ENCODE data around the gene THRA. TPM values are rescaled to one million over a fixed set of nuclear protein-coding genes. Genes with fewer than 3 reads are reported as not detected.

Gene THRA
- total and polyA plus RNA-seq, 9 of the 15 experiments (the other 6 are each of a cell fraction or from before 2014, with no cell fraction given) = 0.34 to 23.4 (median 12.7) TPM

DNA sequence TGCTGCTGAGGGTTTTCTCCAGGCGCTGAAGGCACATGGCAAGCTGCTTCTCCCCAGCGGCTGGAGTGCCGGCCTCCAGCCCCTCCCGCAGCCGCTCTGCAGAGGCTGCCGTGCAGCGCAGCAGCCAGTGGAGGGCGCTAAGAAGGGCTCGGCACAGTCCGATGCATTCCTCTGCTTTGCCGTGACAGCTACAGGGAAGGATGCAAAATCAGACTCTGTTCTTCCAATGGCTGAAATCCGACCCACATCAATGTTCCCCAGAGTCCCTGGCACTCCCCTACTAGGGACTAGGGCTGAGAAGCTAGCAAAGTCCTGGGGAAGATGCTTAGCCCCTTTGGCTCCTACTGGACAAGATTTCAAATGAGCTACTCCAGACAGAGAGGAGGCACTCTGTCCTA is 27.6 kb upstream of the THRA start (continued):
- TF ChIP-seq WHSC1 (IDR thresholded peaks at IDR 0.05; ENCODE audit: low read length) = no peak
- 0 out of 2 replicates have a peak, but pooled peaks have one; percentile 4 for TF ChIP-seq MAFK (IDR thresholded peaks at IDR 0.05; ENCODE audit: low read length)
- TF ChIP-seq ZNF668 (CRISPR knock-in tag; IDR thresholded peaks at IDR 0.05) = no peak
- peak; percentile 25; the same call in 1 of the 2 replicates for TF ChIP-seq TEAD4 (IDR thresholded peaks at IDR 0.05; ENCODE audit: low read length)
- no peak for TF ChIP-seq TEAD4 (CRISPR knock-in tag; IDR thresholded peaks at IDR 0.05; ENCODE audit: borderline replicate concordance)
- TF ChIP-seq SRF (CRISPR knock-in tag; IDR thresholded peaks at IDR 0.05) = no peak
- TF ChIP-seq, protein P1, sequence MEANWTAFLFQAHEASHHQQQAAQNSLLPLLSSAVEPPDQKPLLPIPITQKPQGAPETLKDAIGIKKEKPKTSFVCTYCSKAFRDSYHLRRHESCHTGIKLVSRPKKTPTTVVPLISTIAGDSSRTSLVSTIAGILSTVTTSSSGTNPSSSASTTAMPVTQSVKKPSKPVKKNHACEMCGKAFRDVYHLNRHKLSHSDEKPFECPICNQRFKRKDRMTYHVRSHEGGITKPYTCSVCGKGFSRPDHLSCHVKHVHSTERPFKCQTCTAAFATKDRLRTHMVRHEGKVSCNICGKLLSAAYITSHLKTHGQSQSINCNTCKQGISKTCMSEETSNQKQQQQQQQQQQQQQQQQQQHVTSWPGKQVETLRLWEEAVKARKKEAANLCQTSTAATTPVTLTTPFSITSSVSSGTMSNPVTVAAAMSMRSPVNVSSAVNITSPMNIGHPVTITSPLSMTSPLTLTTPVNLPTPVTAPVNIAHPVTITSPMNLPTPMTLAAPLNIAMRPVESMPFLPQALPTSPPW (CRISPR knock-in tag; IDR thresholded peaks at IDR 0.05) = peak; percentile 52; the same call in 1 of the 2 replicates
- TF ChIP-seq MTA3 (IDR thresholded peaks at IDR 0.05; ENCODE audit: borderline replicate concordance) = no peak
- TF ChIP-seq CBX2 (IDR thresholded peaks at IDR 0.05; ENCODE audit: insufficient read depth, low read length, poor library complexity, severe bottlenecking) = no peak
- 0 out of 4 replicates have a peak, but pooled peaks of 1 of the 2 experiments have one; percentile 22 for TF ChIP-seq SIN3A (IDR thresholded peaks at IDR 0.05; ENCODE audit: borderline replicate concordance in 2 of 2, control insufficient read depth in 1 of 2, low read depth in 2 of 2, low read length in 2 of 2)
- no peak for TF ChIP-seq MIER1 (IDR thresholded peaks at IDR 0.05; ENCODE audit: low read depth)
- 0 out of 2 replicates have a peak, but pooled peaks have one; percentile 32 for TF ChIP-seq JUND (IDR thresholded peaks at IDR 0.05; ENCODE audit: borderline replicate concordance, low read depth, low read length)
- TF ChIP-seq JUND (tag; IDR thresholded peaks at IDR 0.05; ENCODE audit: borderline replicate concordance, low read depth, low read length) = no peak
- peak; percentile 30; the same call in 1 of the 2 replicates for TF ChIP-seq BHLHE40 (IDR thresholded peaks at IDR 0.05; ENCODE audit: low read length)
- TF ChIP-seq ZSCAN29 (IDR thresholded peaks at IDR 0.05) = no peak
- TF ChIP-seq ZZZ3 (IDR thresholded peaks at IDR 0.05) = no peak
- no peak for TF ChIP-seq GATAD2B (IDR thresholded peaks at IDR 0.05; ENCODE audit: borderline replicate concordance)
- TF ChIP-seq MCM3 (IDR thresholded peaks at IDR 0.05) = no peak
- TF ChIP-seq KLF16 (IDR thresholded peaks at IDR 0.05) = peak; percentile 7; the same call in 1 of the 2 replicates
- no peak for TF ChIP-seq LCOR (CRISPR knock-in tag; IDR thresholded peaks at IDR 0.05)
- TF ChIP-seq ZKSCAN1 (IDR thresholded peaks at IDR 0.05; ENCODE audit: low read depth, low read length) = 0 out of 2 replicates have a peak, but pooled peaks have one; percentile 18
- no peak for TF ChIP-seq ZC3H8 (IDR thresholded peaks at IDR 0.05)
- TF ChIP-seq HDAC2 (IDR thresholded peaks at IDR 0.05) = no peak
- no peak for TF ChIP-seq ZNF212 (CRISPR knock-in tag; IDR thresholded peaks at IDR 0.05)
- TF ChIP-seq, protein P2, sequence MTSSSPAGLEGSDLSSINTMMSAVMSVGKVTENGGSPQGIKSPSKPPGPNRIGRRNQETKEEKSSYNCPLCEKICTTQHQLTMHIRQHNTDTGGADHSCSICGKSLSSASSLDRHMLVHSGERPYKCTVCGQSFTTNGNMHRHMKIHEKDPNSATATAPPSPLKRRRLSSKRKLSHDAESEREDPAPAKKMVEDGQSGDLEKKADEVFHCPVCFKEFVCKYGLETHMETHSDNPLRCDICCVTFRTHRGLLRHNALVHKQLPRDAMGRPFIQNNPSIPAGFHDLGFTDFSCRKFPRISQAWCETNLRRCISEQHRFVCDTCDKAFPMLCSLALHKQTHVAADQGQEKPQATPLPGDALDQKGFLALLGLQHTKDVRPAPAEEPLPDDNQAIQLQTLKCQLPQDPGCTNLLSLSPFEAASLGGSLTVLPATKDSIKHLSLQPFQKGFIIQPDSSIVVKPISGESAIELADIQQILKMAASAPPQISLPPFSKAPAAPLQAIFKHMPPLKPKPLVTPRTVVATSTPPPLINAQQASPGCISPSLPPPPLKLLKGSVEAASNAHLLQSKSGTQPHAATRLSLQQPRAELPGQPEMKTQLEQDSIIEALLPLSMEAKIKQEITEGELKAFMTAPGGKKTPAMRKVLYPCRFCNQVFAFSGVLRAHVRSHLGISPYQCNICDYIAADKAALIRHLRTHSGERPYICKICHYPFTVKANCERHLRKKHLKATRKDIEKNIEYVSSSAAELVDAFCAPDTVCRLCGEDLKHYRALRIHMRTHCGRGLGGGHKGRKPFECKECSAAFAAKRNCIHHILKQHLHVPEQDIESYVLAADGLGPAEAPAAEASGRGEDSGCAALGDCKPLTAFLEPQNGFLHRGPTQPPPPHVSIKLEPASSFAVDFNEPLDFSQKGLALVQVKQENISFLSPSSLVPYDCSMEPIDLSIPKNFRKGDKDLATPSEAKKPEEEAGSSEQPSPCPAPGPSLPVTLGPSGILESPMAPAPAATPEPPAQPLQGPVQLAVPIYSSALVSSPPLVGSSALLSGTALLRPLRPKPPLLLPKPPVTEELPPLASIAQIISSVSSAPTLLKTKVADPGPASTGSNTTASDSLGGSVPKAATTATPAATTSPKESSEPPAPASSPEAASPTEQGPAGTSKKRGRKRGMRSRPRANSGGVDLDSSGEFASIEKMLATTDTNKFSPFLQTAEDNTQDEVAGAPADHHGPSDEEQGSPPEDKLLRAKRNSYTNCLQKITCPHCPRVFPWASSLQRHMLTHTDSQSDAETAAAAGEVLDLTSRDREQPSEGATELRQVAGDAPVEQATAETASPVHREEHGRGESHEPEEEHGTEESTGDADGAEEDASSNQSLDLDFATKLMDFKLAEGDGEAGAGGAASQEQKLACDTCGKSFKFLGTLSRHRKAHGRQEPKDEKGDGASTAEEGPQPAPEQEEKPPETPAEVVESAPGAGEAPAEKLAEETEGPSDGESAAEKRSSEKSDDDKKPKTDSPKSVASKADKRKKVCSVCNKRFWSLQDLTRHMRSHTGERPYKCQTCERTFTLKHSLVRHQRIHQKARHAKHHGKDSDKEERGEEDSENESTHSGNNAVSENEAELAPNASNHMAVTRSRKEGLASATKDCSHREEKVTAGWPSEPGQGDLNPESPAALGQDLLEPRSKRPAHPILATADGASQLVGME (CRISPR knock-in tag; IDR thresholded peaks at IDR 0.05) = no peak

Data from K562 (cell line).